GM12865 (cell line): ENCODE data around the gene OTP.

Experiments used
- DNase-seq: peaks from one replicate; pipeline ENCODE4 v3.0.0; 2010; ENCODE audit warnings: low read depth
- H3K4me3 ChIP-seq: 2 replicates; pipeline ENCODE4 v1.5.1; 2011; ENCODE audit warnings: mild to moderate bottlenecking, low read depth, low read length, control low read depth
- CTCF ChIP-seq: IDR thresholded peaks from 2 replicates; pipeline ENCODE4 v1.5.1; 2011; ENCODE audit warnings: low read length, control low read depth, low read depth, inconsistent platforms; ENCODE audit not compliant: insufficient read depth; ENCODE audit errors: missing control alignments

The OTP gene

DNA sequence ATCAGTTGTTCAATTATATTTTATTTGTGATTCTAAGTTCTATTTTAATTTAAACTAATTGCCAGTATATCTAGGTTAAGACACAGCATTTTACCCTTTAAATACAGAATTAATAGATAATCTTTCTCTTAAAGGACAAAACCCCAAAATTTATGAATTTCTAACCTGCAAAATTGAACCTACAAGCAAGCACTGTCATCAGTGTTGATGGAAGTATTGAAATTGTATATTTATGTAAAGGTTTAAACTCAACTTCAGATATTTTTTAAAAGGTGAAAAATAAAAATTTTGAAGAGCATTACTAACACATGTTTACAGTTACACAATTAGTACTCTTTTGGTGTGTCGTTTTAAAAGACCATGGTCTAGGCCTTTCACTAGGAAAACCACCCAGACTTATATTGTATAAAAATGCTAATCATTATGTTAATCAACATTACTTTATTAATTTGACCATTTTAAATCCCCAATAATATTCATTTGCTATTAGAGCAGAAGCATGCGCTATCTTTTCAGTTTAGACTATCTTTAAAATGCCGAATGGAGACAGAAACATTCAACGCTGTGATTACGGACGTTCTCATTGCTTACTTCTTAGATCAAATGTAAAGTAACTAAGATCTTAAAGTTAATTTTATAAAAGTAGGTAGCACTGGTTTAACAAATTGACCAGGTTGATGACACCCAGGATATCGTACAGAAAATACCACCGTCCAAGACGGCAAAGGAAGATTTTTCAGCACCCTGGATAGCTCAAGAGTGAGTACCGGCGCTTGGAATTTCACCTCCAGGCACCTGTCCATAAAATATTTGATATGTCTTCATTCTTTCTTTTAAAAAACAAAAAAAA is 3.2 kb downstream of the OTP start:
- TF ChIP-seq CTCF = no peak
- no peak for DNase-seq
- no peak overlapping the region for H3K4me3 ChIP-seq

DNA sequence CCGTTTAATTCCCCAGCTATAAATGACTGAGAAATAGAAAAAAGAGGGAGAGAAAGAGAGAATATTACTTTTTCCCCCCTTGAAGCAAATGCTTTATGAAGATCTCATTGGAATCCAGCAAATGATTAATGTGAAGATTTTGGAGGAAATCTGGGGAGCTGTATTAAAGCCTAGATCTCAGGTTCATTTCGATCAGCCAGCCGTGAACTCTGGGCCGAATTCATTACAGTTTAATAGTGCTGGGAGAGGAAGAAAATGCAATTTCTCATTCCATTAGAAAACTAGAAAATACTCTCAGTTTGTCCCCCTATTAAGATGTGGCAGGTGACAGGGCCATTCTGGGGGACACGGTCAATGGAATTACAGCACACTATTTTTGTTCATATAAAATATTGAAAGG is 4.8 kb downstream of the OTP start:
- no peak for TF ChIP-seq CTCF
- DNase-seq = no peak
- no peak overlapping the region for H3K4me3 ChIP-seq

- no peak for DNase-seq
- H3K4me3 ChIP-seq = peak overlapping the region; percentile 67
- TF ChIP-seq CTCF = no peak
These were observed 5.3 kb downstream of the OTP start for GRCh38 chr5:77633207-77633675.

GRCh38 chr5:77632526-77633206 is 5.8 kb downstream of the OTP start:
- DNase-seq = peak; percentile 55
- TF ChIP-seq CTCF = no peak
- peak overlapping the region; percentile 67 for H3K4me3 ChIP-seq

DNA sequence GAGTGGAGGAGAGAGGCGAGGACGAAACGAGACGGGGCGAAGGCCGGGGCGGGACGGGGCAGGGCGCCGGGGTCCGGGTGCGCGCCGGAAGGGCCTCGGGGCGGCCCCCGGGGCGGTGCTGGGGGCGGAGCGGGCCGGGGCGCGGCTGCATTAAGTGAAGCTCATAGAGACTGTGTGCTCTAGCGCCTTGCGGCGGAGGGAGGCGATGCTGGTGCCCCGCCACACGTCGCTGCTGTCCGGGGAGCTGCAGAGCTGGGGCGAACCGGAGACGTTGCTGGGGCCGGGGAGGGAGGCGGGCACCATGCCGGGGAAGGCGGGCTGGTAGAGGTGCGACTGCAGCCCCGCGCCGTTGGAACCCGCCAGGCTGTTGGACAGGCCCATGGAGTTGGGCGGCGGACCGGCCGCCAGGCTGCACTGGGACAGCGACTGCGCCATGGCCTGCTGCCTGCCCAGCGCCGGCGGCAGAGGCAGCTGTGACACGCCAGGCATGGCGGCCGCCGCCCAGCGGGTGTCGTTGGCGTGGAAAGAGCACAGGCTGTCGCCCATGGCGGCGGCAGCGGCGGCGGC is 8.3 kb downstream of the OTP start:
- TF ChIP-seq CTCF = peak; percentile 46
- DNase-seq = peak; percentile 96
- peak overlapping the region; percentile 67 for H3K4me3 ChIP-seq

DNA sequence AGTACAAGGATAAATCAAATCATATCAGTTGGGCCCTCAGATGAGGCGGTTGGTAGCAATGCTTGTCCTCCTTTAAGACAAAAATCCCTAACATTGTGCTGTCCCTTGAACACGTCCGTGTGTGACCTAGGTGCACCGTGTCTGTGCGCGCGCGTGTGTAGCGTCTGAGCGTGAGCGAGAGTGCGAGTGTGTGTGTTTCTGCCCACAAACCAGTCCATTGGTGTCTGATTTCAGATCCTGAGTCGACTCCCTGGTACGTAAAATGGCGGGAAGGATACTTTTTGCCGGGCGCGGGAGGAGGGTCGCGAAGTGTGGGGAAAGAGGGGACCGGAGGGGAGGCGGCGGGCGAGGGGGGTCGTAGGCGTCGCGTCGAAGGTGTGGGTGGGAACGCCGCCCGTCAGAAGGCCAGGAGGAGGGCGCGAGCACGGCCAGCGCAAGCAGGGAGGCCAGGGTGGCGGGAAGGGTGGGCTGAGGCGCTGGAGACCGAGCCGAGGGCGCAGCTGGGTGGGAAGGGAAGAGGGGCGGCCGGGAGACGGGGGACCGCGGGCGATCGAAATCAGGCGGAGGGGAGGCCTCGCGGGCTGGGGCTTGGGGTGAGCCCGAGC is 8.9 kb downstream of the OTP start:
- TF ChIP-seq CTCF = no peak
- DNase-seq = peak; percentile 77
- peak overlapping the region; percentile 62 for H3K4me3 ChIP-seq
